Activated naive CD4-positive, alpha-beta T cell treated with anti-CD3 and anti-CD28 coated beads for 36 hours (primary cell): ENCODE results near the gene SCARF2. TPM values are rescaled to one million over a fixed set of nuclear protein-coding genes. Genes with fewer than 3 reads are reported as not detected.
"Not testable (repeated sequence)": the region's sequence is repeated elsewhere in the genome, so short reads cannot be mapped to it uniquely, and the experiment has no call there.

Source experiments
- CTCF ChIA-PET: fragments of 350-600 bp; sonication (Branson Sonifier 250); formaldehyde crosslinking; loops from one replicate; lab custom pipeline; 2021; ENCODE audit warnings: antibody characterized with exemption; lab: Charles Lee
- DNase-seq: peaks from one replicate; pipeline ENCODE4 v3.0.0-alpha.2; 2020
- H3K27ac Mint-ChIP-seq: one replicate; pipeline ENCODE4 v1.8.0; 2021; ENCODE audit warnings: mild to moderate bottlenecking, mixed read lengths
- H3K27me3 Mint-ChIP-seq: one replicate; pipeline ENCODE4 v1.8.0; 2021; ENCODE audit warnings: low read depth, mixed read lengths
- H3K36me3 Mint-ChIP-seq: one replicate; pipeline ENCODE4 v1.8.0; 2021; ENCODE audit warnings: low read depth, mixed read lengths
- H3K4me1 Mint-ChIP-seq: one replicate; pipeline ENCODE4 v1.8.0; 2021; ENCODE audit warnings: low read depth, mixed read lengths
- H3K4me3 Mint-ChIP-seq: one replicate; pipeline ENCODE4 v1.8.0; 2021; ENCODE audit warnings: mild to moderate bottlenecking, moderate library complexity, mixed read lengths
- H3K9me3 Mint-ChIP-seq: one replicate; pipeline ENCODE4 v1.8.0; 2021; ENCODE audit warnings: mixed read lengths
- intact Hi-C: fragments of 100-400 bp; cut with micrococcal nuclease; formaldehyde crosslinking; loops from one replicate; pipeline ENCODE4 v1.15.1; 2023
- total RNA-seq, 2 experiments: library from RNA; stranded (reverse); gene quantifications; one replicate each; pipeline ENCODE4 v1.2.3, GENCODE V29; 2021

Gene SCARF2
- total RNA-seq, 2 experiments from 2014 or later: 0.21 to 0.30 TPM

GRCh38 chr22:20421507-20421874, 16.1 kb downstream of the SCARF2 start:
- CTCF ChIA-PET: interaction anchor here (0.9 to 1.1 kb wide), 2 partner anchors 33 to 35 kb away, joined by 3 to 5 read pairs; no protein-coding TSS in a partner anchor
- intact Hi-C loops: no loop called here
- Mint-ChIP-seq H3K27ac (no peak overlapping the region), H3K36me3 (no peaks in the 10 kb centered on the region), H3K9me3 (no peaks in the 10 kb centered on the region), H3K4me3 (no peak overlapping the region), H3K27me3 (peaks cover 9% of the 10 kb centered on the region), H3K4me1 (peaks cover 2% of the 10 kb centered on the region)
- DNase-seq: no peak

DNA sequence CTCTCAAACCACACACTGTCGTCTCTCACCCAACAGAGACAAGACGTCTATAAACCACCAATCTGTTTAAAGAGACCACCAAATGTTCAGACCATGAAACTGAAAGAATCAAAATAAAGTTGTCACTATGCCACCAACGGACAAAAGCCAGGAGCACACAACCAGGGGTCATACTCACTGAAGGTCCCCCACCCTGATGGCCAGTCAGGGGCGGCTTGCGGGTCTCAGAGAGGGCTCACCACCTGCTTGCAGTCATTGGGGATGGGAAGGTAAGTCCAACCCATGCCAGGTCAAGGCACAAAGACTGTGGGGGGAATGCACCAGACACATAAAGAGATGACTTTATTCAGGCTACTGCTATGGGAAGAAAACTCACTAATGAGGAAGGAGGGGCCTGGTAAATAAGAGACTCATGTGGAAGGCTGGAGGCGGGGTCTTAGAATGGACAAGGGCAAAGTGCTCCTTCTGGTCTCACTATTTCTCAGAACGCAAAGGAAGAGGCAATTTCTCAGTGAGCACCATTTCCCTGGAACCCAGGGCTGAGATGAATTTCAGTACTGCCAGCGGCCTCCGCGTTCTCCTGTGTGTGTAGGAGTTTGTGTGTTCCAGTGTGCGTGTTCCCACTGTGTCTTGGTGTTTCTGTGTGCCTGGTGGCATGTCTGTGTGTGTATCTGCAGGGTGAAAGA, 17.3 kb downstream of the SCARF2 start:
- DNase-seq: no peak
- Mint-ChIP-seq H3K36me3 (no peaks in the 10 kb centered on the region), H3K9me3 (no peaks in the 10 kb centered on the region), H3K27ac (no peak overlapping the region), H3K4me3 (no peak overlapping the region), H3K27me3 (peaks cover 6% of the 10 kb centered on the region), H3K4me1 (peaks cover 2% of the 10 kb centered on the region)
- intact Hi-C loops: no loop called here
- CTCF ChIA-PET: interaction anchor here (3.7 kb wide), 1 partner anchor 35 kb away, joined by 64 read pairs; no protein-coding TSS in a partner anchor

- intact Hi-C loops: loop anchor here (5.0 kb wide), 2 partner anchors 153 to 323 kb away; no protein-coding TSS in a partner anchor
- Mint-ChIP-seq H3K27me3 (peaks cover 4% of the 10 kb centered on the region), H3K36me3 (no peaks in the 10 kb centered on the region), H3K27ac (no peak overlapping the region), H3K4me3 (no peak overlapping the region), H3K9me3 (no peaks in the 10 kb centered on the region), H3K4me1 (no peaks in the 10 kb centered on the region)
- DNase-seq: no peak
- CTCF ChIA-PET: interaction anchor here (1.8 to 3.7 kb wide), 2 partner anchors 36 to 71 kb away, joined by 5 to 64 read pairs; no protein-coding TSS in a partner anchor
Observed at GRCh38 chr22:20419664-20419951, 18.0 kb downstream of the SCARF2 start.

DNA sequence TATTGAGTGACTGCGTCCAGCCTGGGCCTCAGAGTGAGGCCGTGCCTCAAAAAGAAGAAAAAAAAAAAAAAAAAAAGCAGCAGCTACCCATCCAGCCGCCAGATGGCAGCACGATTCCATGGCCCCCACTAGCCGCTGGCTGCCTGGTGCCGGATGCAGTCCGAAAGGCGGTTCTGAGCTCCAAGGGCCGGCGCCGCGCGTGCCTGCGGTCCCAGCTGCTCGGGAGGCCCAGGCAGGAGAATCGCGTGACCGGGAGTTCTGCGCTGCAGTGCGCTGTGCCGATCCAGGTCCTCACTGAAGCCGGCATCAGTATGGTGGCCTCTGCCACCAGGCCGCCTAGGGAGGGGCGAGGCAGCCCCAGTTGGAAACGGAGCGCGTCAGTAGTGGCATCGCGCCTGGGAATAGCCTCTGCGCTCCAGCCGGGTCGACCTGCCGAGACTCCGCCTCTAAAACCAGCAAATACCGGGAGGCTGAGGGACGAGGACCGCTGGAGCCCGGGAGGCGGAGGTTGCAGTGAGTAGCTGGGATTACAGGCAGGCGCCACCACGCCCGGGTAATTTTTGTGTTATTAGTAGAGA, 19.3 kb downstream of the SCARF2 start:
- no peaks in the 10 kb centered on the region for H3K4me1 Mint-ChIP-seq
- intact Hi-C loops: loop anchor here (1.0 to 5.0 kb wide), 4 partner anchors 38 to 324 kb away; no protein-coding TSS in a partner anchor
- H3K36me3 Mint-ChIP-seq: no peaks in the 10 kb centered on the region
- H3K9me3 Mint-ChIP-seq: no peaks in the 10 kb centered on the region
- no peak overlapping the region for H3K4me3 Mint-ChIP-seq
- no peak overlapping the region for H3K27ac Mint-ChIP-seq
- H3K27me3 Mint-ChIP-seq: peaks cover under 1% of the 10 kb centered on the region
- peak; percentile 70 for DNase-seq
- CTCF ChIA-PET: interaction anchor here (0.6 to 3.7 kb wide), 20 partner anchors 10 to 375 kb away, joined by 3 to 64 read pairs (median 5); partner anchors contain the start of gene ZNF74

DNA sequence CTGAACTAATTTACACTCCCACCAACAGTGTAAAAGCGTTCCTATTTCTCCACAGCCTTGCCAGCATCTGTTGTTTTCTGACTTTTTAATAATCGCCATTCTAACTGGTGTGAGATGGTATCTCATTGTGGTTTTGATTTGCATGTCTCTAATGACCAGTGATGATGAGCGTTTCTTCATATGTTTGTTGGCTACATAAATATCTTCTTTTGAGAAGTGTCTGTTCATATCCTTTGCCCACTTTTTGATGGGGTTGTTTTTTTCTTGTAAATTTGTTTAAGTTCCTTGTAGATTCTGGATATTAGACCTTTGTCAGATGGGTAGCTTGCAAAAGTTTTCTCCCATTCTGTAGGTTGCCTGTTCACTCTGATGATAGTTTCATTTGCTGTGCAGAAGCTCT, 21.9 kb downstream of the SCARF2 start:
- H3K4me1 Mint-ChIP-seq, H3K9me3 Mint-ChIP-seq, H3K27me3 Mint-ChIP-seq, CTCF ChIA-PET, H3K36me3 Mint-ChIP-seq, DNase-seq, H3K4me3 Mint-ChIP-seq, H3K27ac Mint-ChIP-seq: not testable (repeated sequence)
- intact Hi-C loops: loop anchor here (5.0 kb wide), 2 partner anchors 157 to 327 kb away; no protein-coding TSS in a partner anchor

DNA sequence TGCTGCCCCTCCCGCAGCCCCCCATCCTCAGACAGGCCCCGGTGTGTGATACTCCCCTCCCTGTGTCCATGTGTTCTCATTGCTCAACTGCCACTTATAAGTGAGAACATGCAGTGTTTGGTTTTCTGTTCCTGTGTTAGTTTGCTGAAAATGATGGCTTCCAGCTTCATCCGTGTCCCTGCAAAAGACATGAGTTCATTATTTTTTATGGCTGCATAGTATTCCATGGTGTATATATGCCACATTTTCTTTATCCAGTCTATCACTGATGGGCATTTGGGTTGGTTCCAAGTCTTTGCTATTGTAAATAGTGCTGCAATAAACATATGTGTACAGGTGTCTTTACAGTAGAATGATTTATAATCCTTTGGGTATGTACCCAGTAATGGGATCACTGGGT, 22.4 kb downstream of the SCARF2 start:
- H3K9me3 Mint-ChIP-seq, H3K4me3 Mint-ChIP-seq, H3K4me1 Mint-ChIP-seq, H3K36me3 Mint-ChIP-seq, CTCF ChIA-PET, H3K27ac Mint-ChIP-seq, H3K27me3 Mint-ChIP-seq, DNase-seq: not testable (repeated sequence)
- intact Hi-C loops: loop anchor here (5.0 kb wide), 2 partner anchors 157 to 327 kb away; no protein-coding TSS in a partner anchor

DNA sequence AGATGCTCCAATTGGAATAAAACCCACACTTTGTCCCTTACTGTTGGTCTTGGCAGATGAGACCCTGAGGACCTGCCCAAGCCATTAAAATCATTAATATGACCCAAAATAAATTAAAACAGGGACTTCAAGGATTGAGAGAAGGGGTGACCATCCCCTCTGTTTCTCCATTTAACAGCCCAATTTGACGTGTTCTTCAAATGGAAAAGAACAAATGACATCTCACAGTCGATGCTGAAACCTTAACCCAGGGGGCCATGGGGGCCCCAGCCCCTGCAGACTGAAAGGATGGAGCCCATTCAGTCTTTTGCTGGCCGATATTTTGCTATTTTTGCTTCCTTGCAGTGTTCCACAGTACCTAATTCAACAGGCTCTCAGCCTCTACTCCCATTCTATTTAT, 23.2 kb downstream of the SCARF2 start:
- Mint-ChIP-seq H3K27me3 (no peaks in the 10 kb centered on the region), H3K9me3 (no peaks in the 10 kb centered on the region), H3K4me3 (no peak overlapping the region), H3K36me3 (no peaks in the 10 kb centered on the region), H3K4me1 (no peaks in the 10 kb centered on the region), H3K27ac (no peak overlapping the region)
- DNase-seq: no peak
- CTCF ChIA-PET: no interaction called here
- intact Hi-C loops: no loop called here

DNA sequence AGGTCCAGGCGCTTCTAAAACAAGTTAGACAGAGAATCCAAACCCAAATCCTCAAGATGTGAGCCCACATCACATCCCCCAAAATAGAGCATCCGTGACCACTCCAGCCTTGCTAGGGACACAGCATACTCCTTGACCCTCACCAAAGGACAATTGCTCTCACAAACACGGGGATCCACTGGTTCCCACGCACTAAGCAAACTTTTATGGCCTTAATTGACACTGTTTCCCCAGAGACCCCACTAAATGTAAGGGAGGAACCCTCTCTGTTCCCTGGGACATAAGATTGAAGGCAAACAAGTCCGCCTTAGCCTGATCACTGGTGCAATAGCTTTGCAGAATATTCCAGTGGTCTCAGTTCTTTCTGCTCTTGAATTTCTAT, 23.6 kb downstream of the SCARF2 start:
- no peaks in the 10 kb centered on the region for H3K9me3 Mint-ChIP-seq
- intact Hi-C loops: no loop called here

DNA sequence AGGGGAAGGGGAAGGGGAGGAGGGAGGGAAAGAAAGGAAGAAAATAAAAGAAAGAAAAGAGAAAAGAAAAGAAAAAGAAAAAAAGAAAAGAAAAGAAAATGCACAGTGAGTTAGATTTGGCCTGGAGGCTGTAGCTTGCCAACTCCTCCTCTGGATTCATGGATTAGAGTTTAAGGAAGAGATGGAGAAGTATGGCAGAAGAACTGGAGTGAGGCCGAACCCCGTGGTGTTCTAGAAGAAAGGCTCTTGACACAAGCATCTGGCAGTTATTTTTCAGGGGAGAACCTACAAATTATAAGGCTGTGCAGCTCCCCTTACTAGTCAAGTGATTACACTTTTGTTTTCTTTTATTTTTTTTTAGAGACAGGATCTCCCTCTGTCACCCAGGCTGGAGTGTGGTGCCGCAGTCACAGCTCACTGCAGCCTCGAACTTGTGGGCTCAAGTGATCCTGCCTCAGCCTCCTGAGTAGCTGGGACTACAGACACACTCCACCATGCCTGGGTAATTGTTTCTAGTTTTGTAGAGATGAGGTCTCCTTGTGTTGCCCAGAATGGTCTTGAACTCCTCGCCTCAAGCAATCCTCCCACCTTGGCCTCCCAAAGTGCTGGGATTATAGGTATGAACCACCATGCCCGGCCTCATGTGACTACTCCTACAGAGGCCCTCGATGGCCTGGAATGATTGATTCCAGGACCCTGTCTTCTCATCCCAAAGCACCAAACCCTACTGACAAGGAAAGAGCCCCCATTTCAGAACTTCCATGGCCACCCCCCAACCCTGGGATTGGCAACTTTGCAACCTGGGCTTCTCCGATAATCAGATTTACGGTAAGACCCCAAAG, 24.2 kb downstream of the SCARF2 start:
- CTCF ChIA-PET: interaction anchor here (0.7 to 0.8 kb wide), 2 partner anchors 157 to 339 kb away, joined by 3 read pairs; no protein-coding TSS in a partner anchor
- no peaks in the 10 kb centered on the region for H3K9me3 Mint-ChIP-seq
- no peaks in the 10 kb centered on the region for H3K4me1 Mint-ChIP-seq
- no peak for DNase-seq
- H3K27ac Mint-ChIP-seq: no peak overlapping the region
- intact Hi-C loops: no loop called here
- H3K27me3 Mint-ChIP-seq: no peaks in the 10 kb centered on the region
- H3K36me3 Mint-ChIP-seq: no peaks in the 10 kb centered on the region
- H3K4me3 Mint-ChIP-seq: no peak overlapping the region

More for the DNA sequence above, 23.6 kb downstream of the SCARF2 start:
- no peaks in the 10 kb centered on the region for H3K36me3 Mint-ChIP-seq
- no peaks in the 10 kb centered on the region for H3K4me1 Mint-ChIP-seq
- no peak for DNase-seq
- H3K27me3 Mint-ChIP-seq: no peaks in the 10 kb centered on the region
- CTCF ChIA-PET: no interaction called here
- H3K4me3 Mint-ChIP-seq: no peak overlapping the region
- H3K27ac Mint-ChIP-seq: no peak overlapping the region

DNA sequence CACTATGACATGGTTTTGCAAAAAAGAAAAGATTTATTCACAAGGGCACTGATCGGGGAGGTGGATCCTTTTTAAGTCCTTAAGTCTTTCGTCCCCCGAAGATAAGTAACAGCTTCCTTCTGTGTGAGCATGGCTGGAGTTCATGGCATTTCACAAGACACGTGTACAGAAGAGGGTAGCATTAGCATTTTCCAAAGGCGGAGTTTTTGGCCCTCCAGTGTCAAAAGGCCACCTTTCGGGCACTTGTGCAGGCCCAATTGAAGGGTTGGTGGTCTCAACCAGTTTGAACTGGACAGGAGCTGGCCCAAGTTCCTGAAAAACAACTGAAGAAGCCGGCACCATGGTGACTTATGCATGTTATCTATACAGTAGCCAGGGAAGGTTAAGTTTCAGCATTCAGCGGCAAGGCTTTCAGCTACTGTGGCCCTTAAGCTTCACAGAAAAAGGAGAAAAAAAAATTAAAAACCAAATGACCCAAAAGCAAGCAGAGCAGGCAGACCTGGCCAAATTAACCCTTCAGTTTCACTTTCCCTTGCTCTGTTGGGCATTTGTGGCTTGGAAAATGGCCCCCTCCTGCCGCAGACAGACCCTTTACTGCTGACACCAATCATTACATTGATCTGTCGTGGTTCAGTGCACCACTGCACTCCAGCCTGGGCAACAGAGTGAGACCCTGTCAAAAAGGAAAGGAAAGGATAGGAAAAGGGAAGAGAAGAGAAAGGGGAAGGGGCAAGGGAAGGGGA, 25.0 kb downstream of the SCARF2 start:
- CTCF ChIA-PET: interaction anchor here (0.7 to 0.8 kb wide), 2 partner anchors 158 to 340 kb away, joined by 3 read pairs; no protein-coding TSS in a partner anchor
- peak; percentile 1 for DNase-seq
- intact Hi-C loops: no loop called here
- no peaks in the 10 kb centered on the region for H3K4me1 Mint-ChIP-seq
- H3K4me3 Mint-ChIP-seq: no peak overlapping the region
- H3K27me3 Mint-ChIP-seq: no peaks in the 10 kb centered on the region
- no peaks in the 10 kb centered on the region for H3K36me3 Mint-ChIP-seq
- H3K9me3 Mint-ChIP-seq: no peaks in the 10 kb centered on the region
- no peak overlapping the region for H3K27ac Mint-ChIP-seq

- CTCF ChIA-PET: interaction anchor here (0.9 kb wide), 1 partner anchor 45 kb away, joined by 3 read pairs; no protein-coding TSS in a partner anchor
- intact Hi-C loops, H3K27ac Mint-ChIP-seq, H3K27me3 Mint-ChIP-seq, H3K4me3 Mint-ChIP-seq, H3K9me3 Mint-ChIP-seq, H3K4me1 Mint-ChIP-seq, H3K36me3 Mint-ChIP-seq, DNase-seq: not testable (repeated sequence)
Observed at GRCh38 chr22:20409385-20409784, 28.2 kb downstream of the SCARF2 start.
